DMS79 treated with DMSO at 0.1 percent for 48 hours (cell line): Measurements from ENCODE around the gene MTFR2.

Experiments
- DNase-seq: peaks from one replicate; lab custom pipeline; 2025; lab: John Stamatoyannopoulos, UW

Gene MTFR2

DNA sequence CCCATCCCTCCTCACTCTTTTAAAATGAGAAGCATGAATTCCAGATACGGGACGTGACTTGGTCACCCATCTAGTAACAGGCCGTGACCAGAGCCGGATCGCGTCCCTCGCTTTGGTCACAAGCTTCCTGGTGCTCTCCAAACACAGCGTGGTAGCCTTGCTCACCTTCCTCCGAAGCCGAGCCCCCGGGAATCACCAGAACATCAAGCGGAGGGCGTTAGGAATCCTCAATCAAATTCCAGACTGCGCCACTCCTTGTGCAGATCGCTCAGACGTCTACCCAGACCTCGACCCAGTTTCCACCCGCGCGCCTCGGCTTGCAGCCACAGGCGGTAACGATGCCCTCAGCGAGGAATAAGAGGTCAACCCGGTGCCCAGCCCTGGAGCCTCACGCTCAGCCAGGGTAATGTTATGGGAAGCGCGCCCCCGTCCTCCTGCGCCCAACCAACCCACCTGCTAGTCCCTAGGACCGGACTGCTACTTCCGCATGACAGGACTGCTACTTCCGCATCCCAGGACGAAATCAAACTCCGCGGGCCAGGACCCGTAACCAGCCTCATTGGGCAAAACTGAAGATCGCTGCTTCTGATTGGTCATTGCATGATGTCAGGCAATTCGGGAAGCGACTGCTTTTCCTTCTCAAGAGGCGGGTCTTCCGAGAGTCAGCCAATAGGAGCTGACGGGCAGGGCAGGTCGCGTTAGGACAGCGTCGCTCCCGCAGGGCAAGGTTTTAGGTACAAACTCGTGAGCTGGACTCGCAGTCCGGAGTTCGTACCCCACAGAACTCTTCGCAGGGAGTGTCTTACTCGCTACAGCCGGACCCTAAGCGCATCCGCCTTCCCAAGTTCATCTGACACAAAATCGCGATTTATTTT, at the start of gene MTFR2:
Gene MTFR2, minus strand, starts transcription at position 501 of the 875 bp plus-strand sequence. CDS start 1,212 bp downstream, outside the sequence.
- DNase-seq, result peak; percentile 98

DNA sequence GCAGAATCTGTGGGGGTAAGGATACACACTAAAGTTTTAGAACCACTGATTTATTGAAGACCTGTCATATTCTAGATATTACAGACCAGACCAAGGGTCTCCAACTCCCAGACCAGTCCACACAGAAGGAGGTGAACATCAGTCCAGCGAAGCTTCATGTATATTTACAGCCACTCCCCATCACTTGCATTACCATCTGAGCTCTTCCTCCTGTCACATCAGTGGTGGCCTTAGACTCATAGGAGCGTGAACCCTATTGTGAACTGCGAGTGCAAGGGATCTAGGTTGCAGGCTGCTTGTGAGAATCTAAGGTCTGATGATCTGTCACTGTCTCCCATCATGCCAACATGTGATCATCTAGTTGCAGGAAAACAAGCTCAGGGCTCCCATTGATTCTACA, 44.5 kb upstream of the MTFR2 start:
- no peak for DNase-seq

DNA sequence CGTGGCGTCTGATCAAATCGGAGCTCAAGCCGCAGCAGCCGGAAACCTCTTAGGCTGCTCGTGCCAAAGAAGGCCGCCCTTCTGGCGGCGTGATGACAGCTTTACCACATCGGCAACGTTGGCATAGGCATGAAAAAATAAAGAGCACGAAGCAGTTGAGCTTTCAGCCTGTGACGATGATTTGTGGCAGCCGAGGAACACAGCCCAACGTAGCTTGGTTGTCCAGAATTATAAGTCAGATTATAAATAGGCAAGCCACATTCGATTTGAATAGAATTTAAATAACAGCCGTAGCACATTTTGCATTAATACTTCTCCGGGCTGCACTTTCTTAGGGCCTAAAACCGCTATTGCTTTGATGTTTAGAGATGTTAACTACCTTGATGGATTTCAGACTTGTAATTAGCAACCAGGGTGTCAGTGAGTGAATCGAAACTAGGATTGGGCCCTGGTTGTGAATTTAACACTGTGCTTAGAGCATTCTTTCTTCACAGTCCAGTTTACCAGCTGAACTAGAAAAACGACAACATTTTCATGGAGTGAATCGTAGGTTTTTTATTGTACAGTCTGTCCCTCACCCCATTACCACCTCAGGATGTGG, 40.4 kb upstream of the MTFR2 start:
- peak; percentile 84 for DNase-seq

DNA sequence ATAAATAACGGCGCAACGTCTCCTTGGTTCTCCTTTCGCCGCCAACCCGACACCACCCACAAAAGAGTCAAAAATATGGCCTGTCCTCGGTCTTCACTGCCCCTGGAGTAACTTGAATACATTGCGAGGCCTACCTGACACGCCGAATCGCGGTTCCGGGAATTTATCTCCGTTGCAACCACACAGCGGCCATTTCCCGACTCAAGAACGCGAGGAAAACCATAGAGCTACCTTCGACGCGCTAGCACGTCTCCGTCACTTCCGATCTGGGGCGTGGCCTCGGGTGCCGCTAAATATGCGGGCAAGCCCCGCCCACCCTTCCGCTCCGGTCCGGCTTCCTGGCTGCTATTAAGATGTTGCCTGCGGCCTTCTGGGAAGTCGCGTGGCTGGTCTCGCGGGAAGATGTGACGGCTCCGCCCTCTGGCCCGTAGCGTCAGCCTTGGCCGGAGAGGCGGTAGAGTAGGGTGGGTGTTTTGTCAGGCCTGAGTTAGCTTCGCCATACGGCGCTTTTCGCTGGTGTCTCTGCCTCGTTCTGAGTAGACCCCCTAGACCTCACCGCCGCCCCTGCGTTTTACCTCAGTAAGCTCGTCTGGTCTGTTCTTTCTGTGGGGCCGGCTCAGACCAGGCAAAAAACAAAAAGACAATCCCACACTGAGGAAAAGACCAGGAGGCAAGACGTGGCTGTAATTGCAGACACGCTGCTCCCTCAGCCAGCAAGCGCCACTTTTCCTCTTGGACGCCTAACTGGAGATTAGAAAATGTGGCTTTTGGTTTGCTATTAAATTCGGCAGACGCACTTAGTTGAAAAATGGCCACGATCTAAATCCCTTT, 39.7 kb upstream of the MTFR2 start, which contains the start of gene BCLAF1:
Gene BCLAF1, minus strand, starts transcription at position 268 of the 831 bp plus-strand sequence. CDS start 9,980 bp downstream, outside the sequence.
- DNase-seq, result peak; percentile 98

DNA sequence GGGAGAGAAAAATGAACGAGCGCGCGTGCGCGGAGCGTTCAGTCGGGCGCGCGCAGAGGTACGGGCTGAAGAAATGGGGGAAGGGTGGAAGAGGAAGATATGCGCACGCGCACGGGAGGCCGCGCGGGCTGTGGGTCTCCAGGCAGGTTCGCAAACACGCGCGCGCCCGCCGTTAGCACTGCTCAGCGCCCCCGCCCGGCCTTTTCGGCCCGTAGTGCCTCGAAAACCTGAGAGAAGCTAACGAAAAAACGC, 39.1 kb upstream of the MTFR2 start:
- peak; percentile 87 for DNase-seq

DNA sequence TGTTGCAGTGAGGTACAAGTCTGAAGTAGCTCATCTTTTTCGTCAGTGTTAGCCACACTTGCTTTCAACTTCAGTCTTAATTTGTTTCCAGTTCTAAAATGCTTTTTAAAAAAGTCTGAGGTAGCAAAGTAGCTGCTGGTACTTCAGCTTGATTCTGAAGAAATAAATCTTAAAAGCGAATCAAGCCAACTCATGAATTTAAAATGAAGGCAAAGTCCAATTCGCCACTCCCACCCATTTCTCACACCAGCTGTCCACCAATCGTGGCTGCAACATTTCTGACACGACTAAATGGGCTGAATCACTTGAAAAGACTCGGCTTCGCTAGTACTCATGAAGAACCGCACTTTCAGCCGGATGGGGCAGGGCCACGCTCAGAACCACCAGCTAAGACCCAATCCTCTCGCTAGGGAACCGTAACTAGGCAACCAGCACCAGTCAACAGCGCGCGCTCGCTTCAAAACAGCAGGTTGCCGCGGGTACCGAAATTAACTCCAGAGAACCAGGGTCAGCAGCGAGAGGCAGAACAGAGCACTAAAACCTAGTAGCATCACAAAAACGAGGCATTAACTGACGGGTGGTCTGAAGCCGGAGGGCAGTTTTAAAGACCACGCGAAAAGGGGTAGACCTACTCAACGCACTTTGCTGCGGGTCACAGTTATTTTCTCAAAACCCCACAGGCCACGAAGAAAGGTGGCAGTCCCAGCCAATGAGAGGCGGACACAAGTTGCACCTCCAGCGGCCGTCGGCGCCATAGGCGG, 38.6 kb upstream of the MTFR2 start:
- DNase-seq, result peak; percentile 73

DNA sequence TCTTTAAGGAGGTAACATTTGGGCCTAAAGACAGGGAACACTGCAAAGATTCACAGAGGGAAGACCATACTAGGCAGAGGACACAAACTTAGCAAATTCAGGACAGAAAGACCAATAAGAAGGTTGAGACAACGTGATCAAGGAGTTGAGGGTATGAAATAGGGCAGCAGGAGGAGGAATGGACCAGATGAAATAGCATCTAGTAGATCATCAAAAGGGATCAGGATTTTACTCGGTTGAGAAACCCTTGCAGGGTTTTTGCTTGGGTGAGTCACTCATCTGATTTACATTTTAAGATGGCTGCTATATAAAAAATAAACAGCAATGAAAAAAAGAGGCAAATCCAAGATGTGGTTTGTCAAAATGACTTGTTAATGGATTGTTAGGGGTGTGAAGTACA, 34.8 kb upstream of the MTFR2 start:
- no peak for DNase-seq

DNA sequence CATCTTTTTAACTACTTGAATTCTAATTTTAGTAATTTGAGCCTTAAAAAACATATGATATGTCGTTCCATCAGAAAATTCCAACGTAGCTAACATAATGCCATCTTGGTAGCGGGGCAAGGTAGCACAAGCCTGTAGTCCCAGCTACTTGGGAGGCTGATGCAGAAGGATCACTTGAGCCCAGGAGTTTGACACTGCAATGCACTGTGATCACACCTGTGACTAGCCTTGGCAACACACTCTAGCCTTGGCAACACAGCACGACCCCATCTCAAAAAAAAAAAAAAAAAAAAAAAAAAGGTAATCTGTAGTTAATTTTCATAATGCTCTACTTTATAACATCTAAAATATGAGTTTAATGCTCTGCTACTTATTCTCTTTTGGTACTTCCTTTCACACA, 32.8 kb upstream of the MTFR2 start:
- no peak for DNase-seq

DNA sequence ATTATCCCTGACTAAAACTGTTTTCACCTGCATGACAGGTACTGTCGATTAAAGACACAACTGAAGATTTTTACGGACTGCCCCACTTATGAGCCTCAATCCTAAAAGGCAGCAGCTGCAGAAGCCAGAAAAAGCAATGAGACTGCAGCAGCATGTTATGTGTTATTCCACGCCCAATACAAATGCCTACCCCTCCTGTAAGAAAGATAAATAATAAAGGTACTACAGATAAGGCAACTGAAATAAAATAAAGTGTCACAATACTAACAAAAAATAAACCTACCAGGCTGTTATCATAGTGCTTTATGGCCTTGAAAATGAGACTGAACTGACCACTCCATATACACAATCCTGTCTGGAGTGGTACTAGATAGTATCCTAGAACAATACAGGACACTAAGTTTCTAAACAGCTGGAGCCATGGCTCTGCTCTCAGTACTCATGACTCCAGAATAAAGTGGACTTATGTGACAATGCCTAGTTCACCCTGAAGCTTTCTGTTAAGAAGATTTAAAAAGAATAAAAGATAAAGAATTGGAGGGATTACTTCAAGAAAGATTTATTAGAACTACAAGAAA, 30.0 kb upstream of the MTFR2 start:
- DNase-seq, result no peak

DNA sequence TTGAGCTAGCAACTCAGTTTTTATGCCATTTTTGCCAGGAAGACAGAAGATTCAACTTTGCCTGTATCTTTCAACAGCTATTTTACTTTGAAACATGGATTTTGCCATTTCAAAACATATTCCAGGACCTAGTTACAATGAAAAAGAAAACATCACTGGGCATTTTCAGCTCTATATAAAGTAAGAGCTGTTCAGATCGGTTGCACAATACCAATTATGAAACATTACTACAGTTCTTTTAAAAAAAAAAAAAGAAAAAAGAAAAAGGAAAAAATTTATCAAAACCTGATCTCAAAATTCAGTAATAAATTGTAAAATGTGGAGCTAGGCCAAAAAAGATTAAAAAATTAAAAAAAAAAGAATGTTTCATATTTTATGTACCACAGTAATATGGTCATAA, 24.0 kb upstream of the MTFR2 start:
- no peak for DNase-seq

DNA sequence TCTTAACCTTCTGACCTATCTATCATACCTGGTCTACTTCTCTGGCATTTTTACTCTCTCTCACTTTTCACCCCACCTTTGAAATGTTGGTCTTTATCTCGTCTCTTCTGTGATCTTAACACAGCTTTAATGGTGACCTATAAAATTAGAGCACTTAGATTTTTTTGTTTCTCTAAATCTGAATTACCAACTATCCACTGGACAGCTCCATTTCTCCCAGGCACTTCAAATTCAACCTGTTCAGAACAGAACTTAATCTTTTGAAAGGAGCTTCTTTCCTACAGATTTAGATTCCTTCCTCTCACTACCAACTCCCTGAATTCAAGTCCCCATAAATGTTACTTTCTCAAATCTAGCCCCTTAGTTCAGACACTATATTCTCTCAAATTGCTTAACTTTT, 15.0 kb upstream of the MTFR2 start:
- no peak for DNase-seq

DNA sequence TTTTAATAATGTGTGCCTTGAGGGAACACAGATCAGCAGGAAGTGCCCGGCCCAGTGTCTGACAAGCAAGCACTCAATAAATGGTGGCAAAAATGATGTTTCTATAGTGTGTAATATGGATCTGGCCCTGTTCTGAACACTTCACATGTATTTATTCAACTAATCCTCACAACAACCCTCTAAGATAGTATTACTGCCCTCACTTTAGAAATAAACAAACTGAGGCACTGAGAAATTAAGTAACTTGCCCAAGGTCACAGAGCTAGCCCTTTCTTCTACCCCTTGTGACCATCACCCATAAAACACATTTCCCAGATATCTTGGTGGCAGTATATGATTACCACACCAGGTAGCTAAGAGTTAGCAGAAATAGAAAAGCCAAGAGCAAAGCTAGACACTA, 12.8 kb upstream of the MTFR2 start:
- DNase-seq, result no peak

DNA sequence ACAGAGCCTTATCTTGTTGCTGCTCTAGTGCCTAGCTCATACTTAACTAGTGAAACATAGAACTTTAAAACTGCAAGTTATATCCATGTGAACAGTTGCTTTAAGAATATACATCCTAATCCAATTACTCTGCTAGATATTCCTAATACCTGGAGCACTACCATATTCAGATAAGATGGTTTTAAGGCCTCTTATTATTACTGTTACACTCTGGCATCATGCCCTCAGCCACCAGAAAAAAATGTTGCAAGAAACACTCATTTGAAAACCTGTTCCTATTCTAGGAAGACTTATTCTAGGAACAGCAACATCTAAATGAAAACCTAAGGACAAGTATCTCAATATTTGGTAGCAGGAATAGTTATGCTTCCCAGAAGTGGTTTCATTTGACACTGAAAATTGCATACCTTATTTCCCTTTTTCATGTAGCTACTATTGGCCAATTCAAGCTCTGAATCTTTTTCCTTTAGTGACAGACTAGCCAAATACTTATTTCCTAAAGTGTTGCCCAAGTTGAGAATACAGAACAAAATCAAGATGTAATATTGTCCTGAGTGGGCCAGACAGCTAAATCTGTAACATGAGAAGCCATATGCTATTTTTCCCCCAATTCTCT, 4.8 kb upstream of the MTFR2 start:
- DNase-seq, result no peak

DNA sequence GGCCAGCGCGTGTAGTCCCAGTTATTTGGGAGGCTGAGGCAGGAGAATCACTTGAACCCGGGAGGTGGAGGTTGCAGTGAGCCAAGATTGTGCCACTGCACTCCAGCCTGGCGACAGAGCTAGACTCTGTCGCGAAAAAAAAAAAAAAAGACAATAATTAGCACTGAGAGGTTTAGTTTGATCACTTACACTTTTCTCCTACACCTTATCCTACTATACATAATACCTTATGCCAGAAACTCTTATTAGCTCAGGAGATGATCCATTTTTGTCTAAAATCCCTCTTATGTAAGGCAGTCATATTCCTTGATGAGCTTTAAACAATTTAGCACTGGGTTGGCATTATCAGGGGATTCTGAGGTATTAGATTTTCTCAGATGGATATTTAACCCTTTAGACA, 3.6 kb upstream of the MTFR2 start:
- DNase-seq, result no peak

DNA sequence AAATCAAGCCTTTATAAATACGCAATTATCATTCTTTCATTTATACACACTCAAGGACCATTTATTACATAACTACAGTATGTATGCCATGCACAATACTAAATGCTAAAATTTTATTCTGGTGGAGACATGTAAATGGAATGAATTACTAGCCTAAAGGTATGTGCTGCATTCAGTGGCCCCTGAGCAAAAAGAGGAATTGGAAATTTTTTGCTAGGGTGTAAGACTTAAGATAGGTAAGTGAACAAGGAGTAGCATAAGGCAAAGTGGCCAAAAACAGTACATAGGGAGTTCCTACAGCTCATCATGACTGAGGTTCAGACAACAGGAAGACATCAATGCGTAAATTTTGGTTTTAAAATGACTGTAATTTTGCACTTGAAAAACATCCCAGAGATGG, 2.3 kb upstream of the MTFR2 start:
- DNase-seq, result no peak

DNA sequence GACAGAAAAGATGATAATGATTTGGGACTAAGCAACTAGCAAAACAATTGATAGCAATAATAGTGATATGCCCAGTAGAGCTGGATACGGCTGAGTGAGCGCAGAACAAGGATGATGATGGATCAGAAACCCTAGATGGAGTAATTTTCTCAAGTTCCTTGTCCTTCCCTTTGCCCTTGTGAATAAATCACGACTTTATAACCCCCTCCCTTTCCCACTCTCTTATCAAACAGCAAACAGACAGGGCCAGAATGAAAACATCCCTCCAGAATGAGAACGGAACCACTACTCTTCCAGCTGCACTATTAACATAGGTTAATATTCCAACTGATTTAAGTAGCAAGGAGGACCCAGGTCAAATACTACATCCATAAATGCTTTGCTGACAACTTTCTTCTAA, 1.3 kb upstream of the MTFR2 start:
- peak; percentile 42 for DNase-seq

DNA sequence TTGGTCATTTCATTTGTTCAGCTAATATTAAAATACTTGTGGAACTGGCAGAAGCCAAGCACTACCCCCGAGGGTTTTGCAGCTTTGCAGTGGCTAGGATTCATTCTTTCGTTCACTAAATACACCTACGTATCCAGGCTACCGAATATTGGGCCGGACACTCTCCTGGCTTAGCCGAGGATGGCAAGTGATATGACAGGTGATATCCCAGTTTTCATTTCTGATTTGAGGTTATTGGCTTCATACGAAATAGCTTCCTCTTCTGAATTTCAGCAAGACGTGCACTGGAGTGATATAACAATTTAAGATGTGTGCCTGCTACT, 536 bp upstream of the MTFR2 start:
- peak; percentile 56 for DNase-seq

DNA sequence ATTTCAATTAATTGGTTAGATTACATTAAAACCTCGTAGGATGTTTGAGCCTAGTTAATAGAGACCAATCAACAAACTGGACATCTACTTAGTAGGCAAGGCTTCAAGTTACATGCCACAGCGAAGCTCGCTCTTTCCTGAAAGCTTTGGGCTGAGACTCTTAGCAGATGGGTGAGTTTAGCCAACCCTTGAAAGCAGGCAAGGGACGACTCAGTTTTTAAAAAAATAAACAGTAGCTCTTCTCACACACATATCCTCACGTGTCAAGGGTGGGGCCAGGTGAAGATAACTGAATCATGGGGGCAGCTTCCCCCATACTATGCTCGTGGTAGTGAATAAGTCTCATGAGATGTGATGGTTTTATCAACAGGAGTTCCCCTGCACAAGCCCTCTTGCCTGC, 775 bp downstream of the MTFR2 start:
- DNase-seq, result no peak

DNA sequence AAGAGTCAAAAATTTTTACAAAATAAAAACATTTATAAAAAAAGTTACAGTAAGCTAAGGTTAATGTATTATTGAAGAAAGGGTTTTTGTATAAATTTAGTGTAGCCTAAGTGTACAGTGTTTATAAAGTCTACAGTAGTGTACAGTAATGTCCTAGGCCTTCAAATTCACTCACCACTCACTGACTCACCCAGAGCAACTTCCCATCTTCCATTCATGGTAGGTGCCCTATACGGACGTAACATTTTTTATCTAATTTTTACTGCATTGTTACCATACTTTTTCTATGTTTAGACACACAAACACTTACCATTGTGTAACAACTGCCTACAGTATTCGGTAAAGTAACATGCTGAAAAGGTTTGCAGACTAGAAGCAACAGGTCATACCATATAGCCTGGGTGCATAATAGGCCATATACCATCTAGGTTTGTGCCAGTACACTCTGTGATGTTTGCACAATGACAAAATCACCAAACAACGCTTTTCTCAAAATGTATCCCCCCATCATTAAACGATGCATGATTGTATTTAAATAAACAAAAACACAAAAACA, 6.0 kb downstream of the MTFR2 start:
- no peak for DNase-seq

DNA sequence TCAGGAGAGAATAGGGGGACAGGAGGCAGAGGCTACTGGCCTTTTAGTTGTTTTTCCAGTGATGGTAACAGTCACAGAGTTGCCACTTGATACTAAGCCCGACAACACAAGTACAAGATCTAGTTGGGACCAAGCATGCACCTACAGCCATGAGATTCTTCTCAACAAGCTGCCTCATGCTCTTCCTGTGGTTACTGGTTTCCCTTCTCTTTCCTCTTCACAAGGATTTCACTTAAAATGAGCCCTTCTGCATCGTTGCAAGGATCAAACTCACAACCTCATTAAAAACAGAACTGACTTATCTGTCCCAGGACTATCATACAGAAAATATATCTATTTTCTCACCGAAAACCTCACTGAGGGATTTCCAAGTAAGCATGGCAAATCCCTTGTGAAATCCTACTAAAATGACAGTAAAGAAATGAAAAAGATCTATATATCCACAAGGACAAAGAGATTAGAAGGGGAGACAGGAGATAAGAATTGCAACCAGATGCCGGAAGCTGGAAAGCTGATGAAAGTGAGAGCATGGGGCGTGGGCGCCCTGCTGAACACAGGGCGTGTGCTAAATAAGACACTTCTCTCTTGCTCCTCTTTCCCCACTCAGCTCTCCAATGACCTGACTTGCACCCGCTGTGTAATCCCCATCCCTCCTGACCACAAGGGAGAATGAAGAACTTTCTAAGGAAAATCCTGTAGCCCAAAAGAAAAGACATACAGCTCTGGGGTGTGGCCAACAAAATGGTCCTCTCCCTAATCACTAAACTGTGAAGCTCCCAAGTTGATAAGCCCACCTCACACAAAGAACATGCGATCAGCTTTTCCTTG, 13.4 kb downstream of the MTFR2 start:
- DNase-seq, result no peak
